ENCODE data around the gene DCTN3. TPM values are rescaled to one million over a fixed set of nuclear protein-coding genes. Genes with fewer than 3 reads are reported as not detected.

Gene DCTN3
- total RNA-seq, 2 donors from 2014 or later, result 65.2 to 76.3 TPM

GRCh38 chr9:34629491-34629808 is 9.2 kb upstream of the DCTN3 start:
- DNase-seq, result no peak
- H3K9me3 ChIP-seq, result no peaks in the 10 kb centered on the region
- TF ChIP-seq CTCF (IDR thresholded peaks at IDR 0.05), result no peak
- intact Hi-C loops (cut with DNase I), result no loop called here
- H3K4me1 ChIP-seq, result no peaks in the 10 kb centered on the region
- no peak overlapping the region for H3K27ac ChIP-seq
- H3K36me3 ChIP-seq, result no peaks in the 10 kb centered on the region
- H3K4me3 ChIP-seq, result no peak overlapping the region
- H3K9ac ChIP-seq (ENCODE audit: low read depth in 2 of 2, low read length in 2 of 2), result peak overlapping the region in 1 of 2 donors; percentile 14
- peaks cover 55% of the 10 kb centered on the region for H3K27me3 ChIP-seq

GRCh38 chr9:34628656-34629490 is 8.6 kb upstream of the DCTN3 start, which contains the start of gene ARID3C:
TSS of gene ARID3C (minus strand) at chr9:34629066. CDS start at chr9:34628014, 1,052 bp downstream.
- Histone ChIP-seq H3K4me1 (no peaks in the 10 kb centered on the region), H3K9ac (ENCODE audit: low read depth in 2 of 2, low read length in 2 of 2) (peak within 1 kb of the TSS; percentile 40 to 64), H3K36me3 (no peaks in the 10 kb centered on the region), H3K27ac (no peak within 1 kb of the TSS), H3K4me3 (peak within 1 kb of the TSS; percentile 33), H3K9me3 (no peaks in the 10 kb centered on the region), H3K27me3 (peaks cover 61% of the 10 kb centered on the region)
- TF ChIP-seq CTCF (IDR thresholded peaks at IDR 0.05), result no peak
- intact Hi-C loops (cut with DNase I), result no loop called here
- no peak for DNase-seq

DNA sequence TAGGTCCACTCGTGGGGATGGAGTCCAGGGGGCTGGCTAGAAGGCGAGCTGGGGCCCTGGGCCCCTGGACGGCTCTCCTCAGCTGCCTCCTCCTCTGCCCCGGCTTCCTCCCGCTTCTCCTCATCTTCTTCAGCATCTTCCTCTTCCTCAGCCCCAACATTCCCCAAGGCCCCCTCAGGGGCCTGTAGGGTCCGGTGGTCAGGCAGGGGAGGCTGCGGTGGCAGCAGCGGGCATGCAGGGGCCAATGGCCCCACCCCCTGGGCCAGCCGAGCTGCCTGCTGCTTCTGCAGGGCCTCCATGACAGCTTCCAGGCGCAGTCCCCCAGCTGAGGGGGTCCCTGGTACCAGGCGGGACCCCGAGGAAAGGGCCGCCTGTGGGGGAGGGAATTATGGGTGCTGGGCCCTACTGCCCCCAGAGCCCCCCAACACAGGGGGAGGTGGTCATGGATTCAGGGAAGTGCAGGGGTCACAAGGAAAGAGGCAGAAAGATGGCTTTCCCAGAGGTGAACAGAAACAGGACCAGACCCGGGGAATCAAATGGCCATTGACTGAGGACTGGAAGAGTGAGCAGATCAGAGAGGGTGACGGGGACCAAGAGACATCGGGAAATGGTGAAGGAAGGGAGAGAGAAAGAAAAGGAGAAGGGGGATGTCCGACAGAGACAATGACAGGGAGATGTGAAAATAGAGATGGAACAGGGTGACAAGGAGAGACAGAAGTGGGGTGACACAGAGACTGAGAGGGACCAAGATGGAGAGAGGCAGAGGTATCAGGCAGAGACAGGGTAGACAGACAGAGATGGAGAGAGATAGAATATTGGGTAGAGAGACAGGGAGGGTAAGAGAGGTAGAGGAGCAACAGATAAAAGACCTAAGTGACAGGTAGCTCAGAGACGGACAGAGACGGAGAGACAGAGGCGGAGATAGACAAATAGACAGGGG is 7.7 kb upstream of the DCTN3 start:
- DNase-seq, result no peak
- peaks cover 69% of the 10 kb centered on the region for H3K27me3 ChIP-seq
- no peaks in the 10 kb centered on the region for H3K9me3 ChIP-seq
- H3K4me1 ChIP-seq, result no peaks in the 10 kb centered on the region
- intact Hi-C loops (cut with DNase I), result no loop called here
- no peak overlapping the region for H3K27ac ChIP-seq
- no peaks in the 10 kb centered on the region for H3K36me3 ChIP-seq
- no peak for TF ChIP-seq CTCF (IDR thresholded peaks at IDR 0.05)
- peak overlapping the region; percentile 33 for H3K4me3 ChIP-seq
- peak overlapping the region in 1 of 2 donors; percentile 40 for H3K9ac ChIP-seq (ENCODE audit: low read depth in 2 of 2, low read length in 2 of 2)

GRCh38 chr9:34625186-34625486 is 4.8 kb upstream of the DCTN3 start:
- Histone ChIP-seq H3K9me3 (no peaks in the 10 kb centered on the region), H3K27ac (no peak overlapping the region), H3K4me3 (no peak overlapping the region), H3K36me3 (no peaks in the 10 kb centered on the region), H3K27me3 (peaks cover 79% of the 10 kb centered on the region), H3K9ac (ENCODE audit: low read depth in 2 of 2, low read length in 2 of 2) (no peak overlapping the region), H3K4me1 (no peaks in the 10 kb centered on the region)
- no peak for DNase-seq
- TF ChIP-seq CTCF (IDR thresholded peaks at IDR 0.05), result no peak
- intact Hi-C loops (cut with DNase I), result no loop called here

- no peak for DNase-seq
- Histone ChIP-seq H3K27ac (no peak overlapping the region), H3K36me3 (no peaks in the 10 kb centered on the region), H3K9ac (ENCODE audit: low read depth in 2 of 2, low read length in 2 of 2) (no peak overlapping the region), H3K4me1 (peaks cover 3% of the 10 kb centered on the region), H3K4me3 (no peak overlapping the region), H3K9me3 (no peaks in the 10 kb centered on the region), H3K27me3 (peaks cover 75% of the 10 kb centered on the region)
- no peak for TF ChIP-seq CTCF (IDR thresholded peaks at IDR 0.05)
- intact Hi-C loops (cut with DNase I), result no loop called here
Observed at GRCh38 chr9:34624475-34625185, 4.3 kb upstream of the DCTN3 start.
